Endothelial cell of umbilical vein (primary cell): ENCODE data around the gene TRPC4AP. TPM values are rescaled to one million over a fixed set of nuclear protein-coding genes. Genes with fewer than 3 reads are reported as not detected.

Experiments used
- BruUV-seq: library from RNA; stranded (reverse); fragments of 400-500 nt; replicated peaks from 2 replicates; lab custom pipeline; 2021; lab: Mats Ljungman, UMichigan
- CTCF ChIA-PET: fragments of 300-600, 350-600 bp; sonication (Branson Sonifier 250); formaldehyde crosslinking; loops from one replicate; lab custom pipeline; 2021; ENCODE audit warnings: antibody characterized with exemption, inconsistent platforms; lab: Charles Lee
- POLR2A ChIA-PET: fragments of 300-600, 350-600 bp; sonication (Branson Sonifier 250); formaldehyde crosslinking; loops from one replicate; lab custom pipeline; 2021; ENCODE audit warnings: antibody characterized with exemption, inconsistent platforms; lab: Charles Lee
- DNase-seq: peaks from one replicate; pipeline ENCODE4 v3.0.0-alpha.2; 2011; ENCODE audit warnings: low read depth, low spot score
- FAIRE-seq: peaks from 2 replicates; lab custom pipeline; 2011; peaks lifted over from hg19 to GRCh38; lab: Jason Lieb, UNC
- H2AFZ ChIP-seq: 2 replicates; pipeline ENCODE4 v1.6.0; 2012; ENCODE audit warnings: low read depth, low read length, control low read depth, inconsistent platforms
- H3K27ac ChIP-seq: 2 replicates; pipeline ENCODE4 v1.5.1; 2011; ENCODE audit warnings: low read depth, mild to moderate bottlenecking, control low read depth, low read length, moderate library complexity; ENCODE audit not compliant: insufficient read depth
- H3K27me3 ChIP-seq, 2 experiments: 2 replicates each; pipeline versions ENCODE4 v1.6.0 to v1.6.1; 2011; ENCODE audit warnings: low read length in 2 of 2, mixed read lengths in 1 of 2; ENCODE audit not compliant: control insufficient read depth in 2 of 2, insufficient read depth in 2 of 2
- H3K36me3 ChIP-seq, 2 experiments: 2 replicates in 1 of 2; 3 replicates in 1 of 2; pipeline ENCODE4 v1.5.1; 2011; ENCODE audit warnings: low read length in 2 of 2, mild to moderate bottlenecking in 1 of 2, moderate library complexity in 1 of 2; ENCODE audit not compliant: control insufficient read depth in 2 of 2, insufficient read depth in 2 of 2; ENCODE audit errors: extremely low read depth in 1 of 2
- H3K4me1 ChIP-seq: 3 replicates; pipeline ENCODE4 v1.5.1; 2011; ENCODE audit warnings: mild to moderate bottlenecking, low read length; ENCODE audit not compliant: control insufficient read depth, insufficient read depth; ENCODE audit errors: extremely low read depth
- H3K4me2 ChIP-seq: 2 replicates; pipeline ENCODE4 v1.6.1; 2011; ENCODE audit warnings: low read length, control low read depth, mixed read lengths; ENCODE audit not compliant: insufficient read depth
- H3K4me3 ChIP-seq, 3 experiments: fragments of 200-600 bp in 1 of 3; sonication (generic), shearing (Covaris generic) in 1 of 3; replicated peaks in 1 of 3; 2 replicates each; pipeline ENCODE4 v1.5.1; 2011 to 2016; ENCODE audit warnings: control low read depth in 3 of 3, low read length in 3 of 3, mild to moderate bottlenecking in 2 of 3, inconsistent platforms in 1 of 3, low read depth in 1 of 3, moderate library complexity in 1 of 3; ENCODE audit not compliant: insufficient read depth in 1 of 3
- H3K79me2 ChIP-seq: 2 replicates; pipeline ENCODE4 v1.6.0; 2012; ENCODE audit warnings: low read length, inconsistent platforms; ENCODE audit not compliant: control insufficient read depth, insufficient read depth
- H3K9ac ChIP-seq: replicated peaks from 2 replicates; pipeline ENCODE3; 2011; ENCODE audit warnings: low read length, control low read depth; ENCODE audit not compliant: insufficient read depth; ENCODE audit errors: extremely low read depth
- H3K9me1 ChIP-seq: replicated peaks from 3 replicates; pipeline ENCODE4 v1.6.0; 2011; ENCODE audit warnings: mild to moderate bottlenecking, low read length; ENCODE audit not compliant: control insufficient read depth, insufficient read depth; ENCODE audit errors: extremely low read depth
- H3K9me3 ChIP-seq: replicated peaks from 2 replicates; pipeline ENCODE4 v1.5.1; 2012; ENCODE audit warnings: low read length, inconsistent platforms; ENCODE audit not compliant: control insufficient read depth, insufficient read depth
- H4K20me1 ChIP-seq: replicated peaks from 2 replicates; pipeline ENCODE3; 2011; ENCODE audit warnings: mild to moderate bottlenecking, low read length; ENCODE audit not compliant: control insufficient read depth, insufficient read depth; ENCODE audit errors: extremely low read depth
- EZH2 ChIP-seq: IDR thresholded peaks from 2 replicates; pipeline ENCODE4 v1.6.1; 2012; ENCODE audit warnings: borderline replicate concordance, low read depth, mild to moderate bottlenecking, moderate library complexity, low read length, inconsistent platforms; ENCODE audit not compliant: severe bottlenecking
- dilution Hi-C: fragments of 300-500 bp; cut with MboI; formaldehyde crosslinking; loops from one replicate; pipeline ENCODE4 v1.15.0; 2019; ENCODE audit warnings: low sequenced_read_pairs; ENCODE audit not compliant: extremely low pct_ligation_motif_present
- intact Hi-C: fragments of 100-400 bp; cut with micrococcal nuclease; formaldehyde crosslinking; loops from one replicate; pipeline ENCODE4 v1.10.0; 2022
- polyA plus RNA-seq, 4 experiments: library from polyadenylated mRNA; depleted of rRNA in 3 of 4; stranded (reverse) in 3 of 4; unstranded in 1 of 4; fragments of >200 nt; gene quantifications; 2 replicates each; pipeline versions ENCODE4 v1.2.1 to v1.2.3, GENCODE V29; 2011 to 2012; ENCODE audit warnings: missing spikeins in 1 of 4
- total RNA-seq: library from RNA; stranded (reverse); gene quantifications from 2 replicates; pipeline ENCODE4 v1.2.3, GENCODE V29; 2021
- TF ChIP-seq, protein P1 (sequence below): IDR thresholded peaks from 2 replicates; pipeline ENCODE4 v1.6.1; 2011; ENCODE audit not compliant: insufficient read depth, insufficient read length
- TF ChIP-seq, protein P2 (sequence below), 2 donors: IDR thresholded peaks; 1 replicate in 1 of 2; 2 replicates in 1 of 2; pipeline ENCODE4 v1.5.1; 2011; ENCODE audit warnings: low read length in 2 of 2, mild to moderate bottlenecking in 2 of 2, moderate library complexity in 2 of 2, control low read depth in 1 of 2, inconsistent platforms in 1 of 2, low read depth in 1 of 2; ENCODE audit not compliant: insufficient read depth in 1 of 2; ENCODE audit errors: extremely low read depth in 1 of 2

TRPC4AP gene
- total and polyA plus RNA-seq, 2 donors (not counting 3 experiments of a cell fraction or from before 2014, with no cell fraction given) = 89.0 to 103 TPM

DNA sequence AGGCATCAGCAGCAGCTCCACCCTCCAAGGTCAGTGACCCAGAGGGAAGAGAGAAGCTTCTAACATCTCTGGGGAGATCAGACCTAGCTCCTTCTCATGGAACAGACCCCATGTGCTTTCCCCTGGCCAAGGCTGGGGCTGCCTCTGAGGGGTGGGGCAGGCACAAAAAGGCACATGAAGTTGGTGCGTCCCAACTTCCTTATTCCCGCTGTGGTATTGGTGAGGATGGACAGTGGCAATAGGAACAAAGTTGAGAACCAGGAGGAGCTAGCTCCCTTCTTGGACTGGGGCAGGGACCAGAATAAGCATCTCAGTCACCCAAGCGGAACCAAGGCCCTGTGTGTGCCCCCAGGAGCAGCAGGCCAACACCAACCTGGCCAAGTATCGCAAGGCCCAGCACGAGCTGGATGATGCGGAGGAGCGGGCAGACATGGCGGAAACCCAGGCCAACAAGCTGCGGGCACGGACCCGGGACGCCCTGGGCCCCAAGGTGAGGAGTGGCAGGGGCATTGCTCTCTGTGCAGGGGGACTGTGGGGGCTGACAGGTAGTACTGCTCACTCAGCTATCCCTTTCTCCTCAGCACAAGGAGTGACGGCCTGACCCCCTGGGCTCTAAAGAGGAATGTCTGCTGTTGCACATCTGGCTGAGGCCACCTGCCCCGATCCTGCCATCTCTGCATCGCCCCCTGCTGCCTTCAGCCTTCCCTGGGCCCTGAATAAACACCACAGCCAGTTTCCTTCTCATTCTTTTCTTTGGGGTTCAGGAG, 90.8 kb downstream of the TRPC4AP start:
- CTCF ChIA-PET = interaction anchor here (1.0 to 3.8 kb wide), 4 partner anchors 126 to 166 kb away, joined by 3 to 31 read pairs (median 4); no protein-coding TSS in a partner anchor
- dilution Hi-C loops = no loop called here
- intact Hi-C loops = loop anchor here (1.0 kb wide), 1 partner anchor 127 kb away; no protein-coding TSS in a partner anchor
- peaks cover 9 to 88% of the 10 kb centered on the region in 2 experiments for H3K36me3 ChIP-seq
- H3K9me1 ChIP-seq = no peaks in the 10 kb centered on the region
- H2AFZ ChIP-seq = no peak overlapping the region
- no peak overlapping the region for H3K9ac ChIP-seq
- H3K4me2 ChIP-seq = no peak overlapping the region
- no peaks in the 10 kb centered on the region for H3K4me1 ChIP-seq
- H3K79me2 ChIP-seq = no peaks in the 10 kb centered on the region
- H3K4me3 ChIP-seq = no peak overlapping the region
- TF ChIP-seq, protein P1, sequence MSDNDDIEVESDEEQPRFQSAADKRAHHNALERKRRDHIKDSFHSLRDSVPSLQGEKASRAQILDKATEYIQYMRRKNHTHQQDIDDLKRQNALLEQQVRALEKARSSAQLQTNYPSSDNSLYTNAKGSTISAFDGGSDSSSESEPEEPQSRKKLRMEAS = no peak
- no peak for TF ChIP-seq EZH2
- TF ChIP-seq, protein P2, sequence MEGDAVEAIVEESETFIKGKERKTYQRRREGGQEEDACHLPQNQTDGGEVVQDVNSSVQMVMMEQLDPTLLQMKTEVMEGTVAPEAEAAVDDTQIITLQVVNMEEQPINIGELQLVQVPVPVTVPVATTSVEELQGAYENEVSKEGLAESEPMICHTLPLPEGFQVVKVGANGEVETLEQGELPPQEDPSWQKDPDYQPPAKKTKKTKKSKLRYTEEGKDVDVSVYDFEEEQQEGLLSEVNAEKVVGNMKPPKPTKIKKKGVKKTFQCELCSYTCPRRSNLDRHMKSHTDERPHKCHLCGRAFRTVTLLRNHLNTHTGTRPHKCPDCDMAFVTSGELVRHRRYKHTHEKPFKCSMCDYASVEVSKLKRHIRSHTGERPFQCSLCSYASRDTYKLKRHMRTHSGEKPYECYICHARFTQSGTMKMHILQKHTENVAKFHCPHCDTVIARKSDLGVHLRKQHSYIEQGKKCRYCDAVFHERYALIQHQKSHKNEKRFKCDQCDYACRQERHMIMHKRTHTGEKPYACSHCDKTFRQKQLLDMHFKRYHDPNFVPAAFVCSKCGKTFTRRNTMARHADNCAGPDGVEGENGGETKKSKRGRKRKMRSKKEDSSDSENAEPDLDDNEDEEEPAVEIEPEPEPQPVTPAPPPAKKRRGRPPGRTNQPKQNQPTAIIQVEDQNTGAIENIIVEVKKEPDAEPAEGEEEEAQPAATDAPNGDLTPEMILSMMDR (IDR thresholded peaks at IDR 0.05; ENCODE audit: extremely low read depth in 1 of 2, insufficient read depth in 1 of 2, low read depth in 1 of 2, low read length in 2 of 2) = peak; percentile 18 to 30
- no TSS peak for BruUV-seq
- POLR2A ChIA-PET = interaction anchor here (1.1 kb wide), 1 partner anchor 15 kb away, joined by 3 read pairs; no protein-coding TSS in a partner anchor
- H4K20me1 ChIP-seq = no peaks in the 10 kb centered on the region
- H3K27me3 ChIP-seq = no peaks in the 10 kb centered on the region
- H3K9me3 ChIP-seq = no peaks in the 10 kb centered on the region
- DNase-seq (no peak), FAIRE-seq (no peak)
- no peak overlapping the region for H3K27ac ChIP-seq
